ENCODE data around the gene CCT5.
"Not testable (repeated sequence)": the region's sequence is repeated elsewhere in the genome, so short reads cannot be mapped to it uniquely, and the experiment has no call there.

Gene CCT5

DNA sequence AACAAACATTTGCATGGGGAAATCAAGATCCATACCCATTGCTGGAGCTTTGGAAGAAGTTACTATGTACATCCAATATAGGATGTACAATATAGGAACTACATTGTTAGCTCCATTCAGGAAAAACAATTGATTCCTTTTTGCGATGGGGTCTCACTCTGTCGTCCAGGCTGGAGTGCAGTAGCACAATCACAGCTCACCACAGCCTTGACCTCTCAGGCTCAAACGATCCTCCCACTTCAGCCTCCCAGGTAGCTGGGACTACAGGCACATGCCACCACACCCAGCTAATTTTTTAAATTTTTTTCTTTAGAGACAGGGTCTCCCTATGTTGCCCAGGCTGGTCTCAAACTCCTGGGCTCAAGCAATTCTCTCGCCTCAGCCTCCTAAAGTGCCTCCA is 2.9 kb upstream of the CCT5 start:
- DNase-seq: not testable (repeated sequence)

DNA sequence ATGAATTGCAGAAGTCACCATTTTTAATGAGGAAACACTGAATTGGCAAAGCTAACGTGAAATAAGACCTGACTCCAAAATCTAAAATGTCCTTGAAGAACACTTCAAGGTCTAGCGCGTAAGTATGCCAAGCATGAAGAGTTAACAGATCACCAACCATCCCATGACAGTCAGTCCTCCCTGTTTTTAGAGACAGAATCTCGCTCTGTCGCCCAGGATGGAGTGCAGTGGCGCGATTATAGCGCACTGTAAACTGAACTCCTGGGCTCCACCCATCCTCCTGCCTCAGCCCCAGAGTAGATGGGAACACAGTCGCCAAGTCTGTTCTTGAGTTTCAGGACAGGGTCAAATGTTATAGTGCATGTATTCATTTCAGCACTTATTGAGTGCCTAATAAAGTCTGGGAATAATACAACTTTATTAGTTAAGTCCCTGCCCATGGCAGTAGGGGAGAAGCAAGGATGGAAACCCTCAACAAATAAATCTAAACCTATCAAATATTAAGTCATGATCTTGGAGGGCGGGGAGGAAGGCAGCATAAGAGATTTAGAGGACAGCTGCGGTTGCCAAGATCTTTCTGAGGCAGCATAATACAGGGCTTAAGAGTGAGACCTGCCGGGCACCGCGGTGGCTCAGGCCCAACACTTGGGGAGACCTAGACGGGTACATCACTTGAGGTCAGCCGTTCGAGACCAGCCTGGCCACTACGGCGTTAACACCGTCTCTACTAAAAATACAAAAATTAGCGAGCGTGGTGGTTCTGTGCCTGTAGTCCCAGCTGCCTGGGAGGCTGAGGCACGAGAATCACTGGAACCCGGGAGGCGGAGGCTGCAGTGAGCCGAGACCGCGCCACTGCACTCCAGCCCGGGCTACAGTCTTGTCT is 1.5 kb upstream of the CCT5 start:
- DNase-seq: no peak

DNA sequence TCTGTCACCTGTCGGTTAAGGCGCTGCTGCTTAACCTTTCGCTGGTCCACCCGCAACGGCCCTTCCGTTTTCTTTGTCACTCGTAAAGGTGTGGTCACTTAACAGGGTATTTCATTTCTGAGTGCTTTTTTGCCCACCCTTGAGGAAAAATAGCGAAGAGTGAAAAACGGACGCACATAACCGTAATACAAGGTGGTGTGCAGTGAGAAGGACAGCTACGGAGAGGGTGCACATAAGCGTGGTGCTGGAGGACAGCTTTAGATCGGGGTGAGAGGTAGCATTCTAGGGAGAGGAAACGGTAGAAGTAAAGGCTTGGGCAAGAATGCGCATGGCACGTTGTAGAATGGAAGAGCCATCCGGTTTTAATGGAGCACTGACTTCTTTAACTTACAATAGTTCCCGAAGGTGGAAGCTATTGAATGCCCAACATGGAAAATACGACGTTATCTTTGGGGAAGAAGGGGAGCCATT is 761 bp downstream of the CCT5 start:
- DNase-seq: no peak

DNA sequence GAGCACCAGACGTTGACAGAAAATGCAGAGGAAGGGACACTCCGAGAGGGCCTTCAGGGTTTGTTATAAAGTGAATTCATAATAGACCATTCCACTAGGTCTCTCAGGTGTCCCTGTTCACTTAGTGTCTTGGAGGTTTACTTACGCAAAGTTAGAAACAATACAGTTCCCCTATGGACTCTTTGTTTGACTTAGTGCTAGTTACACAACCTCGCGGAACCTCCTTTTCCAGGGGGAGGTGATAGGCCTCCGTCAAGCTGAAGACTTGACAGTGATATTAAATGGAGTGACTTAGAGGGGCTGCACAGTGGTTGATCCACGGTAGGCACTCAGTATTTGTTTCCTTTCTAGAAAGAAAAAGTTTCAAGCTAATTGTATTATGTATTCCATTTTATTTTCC is 1.3 kb downstream of the CCT5 start:
- DNase-seq: no peak

DNA sequence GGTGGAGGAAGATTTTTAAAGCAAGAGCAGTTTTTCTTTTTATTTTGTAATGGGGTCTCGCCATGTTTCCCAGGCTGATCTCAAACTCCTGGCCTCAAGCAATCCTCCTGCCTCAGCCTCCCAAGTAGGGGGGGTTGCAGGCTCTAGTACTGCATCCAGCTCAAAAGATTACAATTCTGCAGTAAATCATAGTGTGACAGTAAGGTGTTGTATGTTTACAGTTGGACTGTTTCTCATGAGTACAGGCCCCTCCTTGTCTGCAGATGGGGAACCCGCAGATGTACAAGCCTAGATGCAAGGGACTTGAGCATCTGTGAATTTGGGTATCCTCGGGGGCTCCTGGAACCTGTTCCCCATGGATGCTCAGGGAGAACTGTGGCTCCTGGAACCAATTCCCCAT is 3.3 kb downstream of the CCT5 start:
- no peak for DNase-seq

DNA sequence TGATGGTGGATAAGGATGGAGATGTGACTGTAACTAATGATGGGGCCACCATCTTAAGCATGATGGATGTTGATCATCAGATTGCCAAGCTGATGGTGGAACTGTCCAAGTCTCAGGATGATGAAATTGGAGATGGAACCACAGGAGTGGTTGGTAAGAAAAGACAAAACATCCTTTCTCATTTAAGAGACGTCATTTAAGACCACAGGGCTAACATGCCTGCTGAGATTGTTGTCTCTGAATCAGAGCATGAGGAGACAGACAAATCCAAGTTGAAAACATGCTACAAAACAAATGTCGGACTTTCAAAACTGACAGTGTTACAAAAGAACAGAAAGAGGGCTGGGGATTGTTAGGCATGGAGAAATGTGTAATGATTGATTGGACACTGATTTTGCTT is 4.6 kb downstream of the CCT5 start:
- DNase-seq: no peak

DNA sequence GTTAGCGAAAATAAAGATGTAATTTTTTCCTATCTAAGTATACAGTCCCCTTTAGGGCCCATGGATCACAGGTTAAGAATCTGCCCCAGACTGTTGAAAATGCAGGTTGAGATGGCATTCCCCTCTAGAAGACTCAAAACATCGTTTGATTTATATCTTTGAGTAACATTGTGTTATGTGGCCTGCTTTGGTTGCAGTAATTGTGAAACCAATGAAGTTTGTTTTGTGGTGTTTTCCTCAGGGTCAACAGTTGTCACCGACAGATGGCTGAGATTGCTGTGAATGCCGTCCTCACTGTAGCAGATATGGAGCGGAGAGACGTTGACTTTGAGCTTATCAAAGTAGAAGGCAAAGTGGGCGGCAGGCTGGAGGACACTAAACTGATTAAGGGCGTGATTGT is 7.8 kb downstream of the CCT5 start:
- DNase-seq: no peak

DNA sequence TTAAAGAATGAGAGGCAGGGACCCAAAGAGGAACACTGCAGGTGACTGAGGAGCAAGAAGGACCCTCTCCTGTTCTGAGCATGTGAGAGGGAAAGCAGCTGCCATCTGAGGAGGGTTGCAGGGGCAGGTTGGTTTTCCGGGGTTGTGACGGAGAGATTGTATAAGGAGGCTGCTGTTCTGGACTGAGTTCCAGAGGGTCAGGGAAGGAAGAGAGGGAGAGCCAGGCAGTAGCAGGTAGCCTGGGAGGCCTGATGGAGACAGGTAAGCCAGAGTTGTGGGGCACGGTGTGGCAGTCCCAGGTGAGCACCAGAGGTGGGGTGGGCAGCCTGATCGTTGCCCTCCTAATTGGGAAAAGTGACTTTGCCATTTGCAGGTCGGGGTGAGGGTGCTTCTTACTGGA is 9.8 kb downstream of the CCT5 start:
- DNase-seq: no peak

DNA sequence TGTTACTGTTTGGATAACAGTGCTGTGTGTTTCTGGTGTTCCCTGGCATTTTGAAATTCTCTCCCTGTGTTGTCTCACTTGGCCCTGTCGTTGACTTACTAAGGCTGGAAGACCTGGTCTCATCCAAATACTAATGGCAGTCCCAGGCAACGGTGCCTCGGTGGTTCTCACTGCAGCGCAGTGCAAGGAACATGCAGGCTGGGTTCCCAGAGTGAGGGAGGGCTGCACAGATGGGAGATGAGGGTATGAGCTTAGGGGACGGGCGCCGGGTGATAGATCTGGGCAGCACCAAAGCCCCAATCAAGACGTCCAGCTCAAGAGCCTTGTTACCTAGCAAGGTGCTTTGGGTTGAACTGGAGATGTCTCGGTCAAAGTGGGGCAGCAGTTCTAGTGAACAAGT is 11.0 kb downstream of the CCT5 start:
- no peak for DNase-seq

DNA sequence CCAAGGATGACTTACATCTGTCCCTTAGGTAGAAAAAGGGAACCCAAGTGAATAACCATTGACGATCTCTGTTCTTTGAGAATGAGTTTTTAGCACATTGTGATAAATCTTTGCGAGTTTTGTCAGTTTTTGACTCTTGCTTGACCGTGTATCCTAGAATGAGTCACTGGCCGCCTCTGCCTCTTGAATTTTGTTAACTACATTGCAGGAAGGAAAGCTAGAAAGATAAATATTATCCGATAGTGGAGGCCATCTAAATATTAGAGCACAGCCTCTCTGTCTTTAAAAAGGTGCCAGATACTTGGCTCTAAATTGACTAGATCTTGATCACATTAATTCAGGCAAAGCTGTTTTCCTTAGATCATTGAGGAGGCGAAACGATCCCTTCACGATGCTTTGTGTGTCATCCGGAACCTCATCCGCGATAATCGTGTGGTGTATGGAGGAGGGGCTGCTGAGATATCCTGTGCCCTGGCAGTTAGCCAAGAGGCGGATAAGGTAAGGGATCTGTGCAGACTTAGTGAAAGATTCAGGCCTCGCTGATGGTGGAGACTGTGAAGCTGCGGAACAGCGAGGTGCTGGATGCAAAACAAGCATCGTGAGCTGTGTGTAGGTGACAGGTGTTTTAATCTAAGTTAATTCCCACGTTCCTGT is 12.2 kb downstream of the CCT5 start:
- DNase-seq: no peak

DNA sequence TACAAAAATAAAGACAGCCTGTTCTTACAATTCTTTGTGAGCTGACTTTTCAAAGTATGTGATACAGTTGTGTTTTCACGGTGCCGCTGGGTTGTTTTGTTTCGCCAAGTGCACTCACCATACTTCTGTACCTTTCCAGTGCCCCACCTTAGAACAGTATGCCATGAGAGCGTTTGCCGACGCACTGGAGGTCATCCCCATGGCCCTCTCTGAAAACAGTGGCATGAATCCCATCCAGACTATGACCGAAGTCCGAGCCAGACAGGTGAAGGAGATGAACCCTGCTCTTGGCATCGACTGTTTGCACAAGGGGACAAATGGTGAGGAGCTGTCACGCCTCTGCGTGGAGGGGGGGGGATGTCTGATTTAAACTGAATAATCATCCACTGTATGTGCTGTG is 12.9 kb downstream of the CCT5 start:
- DNase-seq: no peak

DNA sequence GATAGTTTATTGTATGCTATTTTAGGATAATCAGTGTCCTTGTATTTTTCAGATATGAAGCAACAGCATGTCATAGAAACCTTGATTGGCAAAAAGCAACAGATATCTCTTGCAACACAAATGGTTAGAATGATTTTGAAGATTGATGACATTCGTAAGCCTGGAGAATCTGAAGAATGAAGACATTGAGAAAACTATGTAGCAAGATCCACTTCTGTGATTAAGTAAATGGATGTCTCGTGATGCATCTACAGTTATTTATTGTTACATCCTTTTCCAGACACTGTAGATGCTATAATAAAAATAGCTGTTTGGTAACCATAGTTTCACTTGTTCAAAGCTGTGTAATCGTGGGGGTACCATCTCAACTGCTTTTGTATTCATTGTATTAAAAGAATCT is 14.5 kb downstream of the CCT5 start:
- DNase-seq: no peak

DNA sequence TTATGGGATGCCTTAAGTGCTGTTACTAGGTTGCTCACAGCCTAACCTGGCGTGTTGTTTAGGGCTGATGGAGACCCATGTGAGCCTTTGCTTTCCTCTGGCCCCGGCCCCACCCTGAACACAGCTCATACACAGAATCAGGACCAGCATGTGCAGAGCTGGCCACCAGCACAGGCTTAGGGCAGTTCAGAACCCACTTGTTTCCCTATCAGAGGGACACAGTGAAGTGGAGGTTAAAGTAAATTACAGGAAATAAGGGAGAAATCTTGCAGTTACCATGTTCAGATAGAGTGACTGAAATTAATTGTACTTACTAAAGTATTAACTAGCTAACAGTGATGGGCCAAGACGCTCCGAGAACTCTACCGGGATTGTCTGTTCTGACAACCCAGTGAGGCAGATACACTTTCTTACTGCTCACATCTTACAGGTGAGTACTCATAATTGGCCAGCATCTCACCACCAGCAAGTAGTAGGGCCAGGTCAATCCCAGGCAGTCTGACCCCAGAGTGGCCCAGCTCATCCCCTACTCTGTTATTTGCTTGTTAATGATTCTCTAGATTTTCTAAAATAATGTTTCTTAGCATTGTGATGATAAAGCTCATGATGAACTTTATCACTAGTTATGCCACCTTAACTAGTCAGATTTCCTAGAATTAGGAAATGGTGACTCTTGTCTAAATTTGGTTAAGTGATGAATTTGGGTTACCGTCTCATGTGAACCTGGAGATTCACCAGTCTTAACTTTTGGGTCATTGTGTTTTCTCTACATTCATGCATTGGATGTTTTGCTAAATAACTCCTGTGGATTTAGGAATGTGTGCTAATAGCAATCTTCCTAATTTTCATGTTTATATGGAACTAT is 15.4 kb downstream of the CCT5 start:
- no peak for DNase-seq

DNA sequence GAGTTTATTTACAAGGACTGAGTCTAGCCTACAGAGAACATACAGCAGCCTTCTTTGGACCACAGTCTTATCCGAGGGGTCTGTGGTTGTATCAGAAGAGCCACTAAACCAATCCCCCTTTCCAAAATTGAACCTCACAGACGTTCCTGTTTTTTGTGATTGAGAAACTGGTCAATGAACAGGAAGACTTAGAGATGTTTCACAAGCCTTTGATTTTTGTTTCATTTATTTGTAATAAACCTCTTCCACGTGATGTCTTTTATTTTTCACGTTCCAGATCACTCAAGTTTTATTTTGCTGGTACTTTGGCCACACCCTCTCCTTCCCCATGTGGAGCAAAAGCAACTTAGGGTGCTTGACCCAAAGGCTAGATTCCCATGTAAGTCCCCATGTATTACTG is 16.1 kb downstream of the CCT5 start:
- no peak for DNase-seq

DNA sequence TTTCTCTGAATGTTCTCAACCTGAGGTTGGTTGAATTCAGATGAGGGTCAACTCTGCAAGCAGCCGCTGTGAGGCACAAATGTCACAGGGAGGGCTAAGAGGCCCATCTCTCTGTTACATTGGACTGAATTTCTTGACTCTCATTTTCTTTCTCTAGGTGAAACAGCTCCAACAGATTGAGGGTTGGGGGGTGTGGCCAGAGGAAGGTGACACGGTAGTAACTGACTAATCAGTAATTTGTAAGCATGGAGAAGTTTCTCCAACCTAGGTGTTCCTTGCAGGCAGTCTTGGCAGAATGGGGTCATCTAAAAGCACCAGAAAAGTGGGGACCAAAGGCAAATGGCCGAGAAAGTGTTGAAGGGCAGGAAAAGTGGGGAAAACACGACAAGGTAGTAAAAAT is 16.8 kb downstream of the CCT5 start:
- no peak for DNase-seq

DNA sequence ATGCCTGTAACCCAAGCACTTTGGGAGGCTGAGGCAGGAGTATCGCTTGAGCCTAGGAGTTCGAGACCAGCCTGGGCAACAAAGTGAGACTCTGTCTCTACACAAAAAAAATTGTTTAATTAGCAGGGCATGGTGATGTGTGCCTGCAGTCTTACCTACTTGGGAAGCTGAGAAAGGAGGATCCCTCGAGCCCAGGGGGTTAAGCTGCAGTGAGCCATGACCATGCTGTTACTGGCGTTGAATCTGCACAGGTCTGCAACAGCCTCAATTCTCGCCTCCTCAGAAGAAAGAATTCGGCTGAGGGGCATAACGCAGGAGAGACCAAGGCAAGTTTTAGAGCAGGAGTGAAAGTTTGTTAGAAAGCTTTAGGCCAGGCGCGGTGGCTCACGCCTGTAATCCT is 18.0 kb downstream of the CCT5 start:
- DNase-seq: no peak

DNA sequence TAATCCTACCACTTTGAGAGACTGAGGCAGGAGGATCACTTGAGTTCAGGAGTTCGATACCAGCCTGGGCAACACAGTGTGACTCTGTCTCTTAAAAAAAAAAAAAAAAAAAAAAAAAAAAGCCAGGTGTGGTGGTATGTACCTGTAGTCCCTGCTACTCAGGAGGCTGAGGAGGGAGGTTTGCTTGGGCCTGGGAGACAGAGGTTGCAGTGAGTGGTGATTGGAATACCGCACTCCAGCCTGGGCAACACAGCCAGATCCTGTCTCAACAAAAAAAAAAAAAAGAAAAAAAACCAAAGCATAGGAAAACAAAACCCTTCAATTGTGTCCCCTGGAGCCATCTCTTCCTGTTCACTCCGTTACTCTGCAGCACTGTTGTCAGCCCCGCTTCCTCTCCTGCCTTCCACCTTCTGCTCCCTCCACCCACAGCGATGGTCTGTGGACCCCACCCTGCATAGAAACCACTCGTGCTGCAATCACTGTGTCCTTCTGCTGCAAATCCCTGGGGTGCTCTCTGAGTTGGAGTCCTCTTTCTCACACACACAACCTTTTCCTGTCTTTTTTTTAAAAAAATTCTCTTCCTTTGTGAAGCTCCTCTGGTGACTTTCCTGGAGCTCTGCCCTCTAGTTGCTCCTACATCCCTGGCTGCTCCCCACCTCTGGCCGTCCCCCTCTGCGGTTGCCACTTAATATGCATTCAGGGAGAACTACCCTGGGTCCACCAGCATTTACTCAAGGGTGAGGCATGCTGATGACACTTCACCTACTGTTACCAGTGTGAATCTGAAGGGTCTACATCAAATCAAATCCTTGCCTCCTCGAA is 22.2 kb downstream of the CCT5 start:
- DNase-seq: no peak

DNA sequence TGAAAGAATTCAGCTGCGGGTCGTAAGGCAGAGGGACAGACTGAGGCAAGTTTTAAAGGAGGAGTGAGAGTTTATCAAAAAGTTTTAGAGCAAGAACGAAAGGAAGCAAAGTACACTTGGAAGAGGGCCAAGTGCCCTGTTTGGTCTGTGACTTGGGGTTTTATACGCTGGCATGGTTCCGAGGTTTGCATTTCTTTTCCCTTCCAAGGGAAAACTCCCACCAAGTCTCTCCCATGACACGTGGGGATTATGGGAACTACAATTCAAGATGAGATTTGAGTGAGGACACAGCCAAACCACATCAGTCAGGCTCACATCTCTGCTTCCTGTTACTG is 22.8 kb downstream of the CCT5 start:
- DNase-seq: not testable (repeated sequence)

DNA sequence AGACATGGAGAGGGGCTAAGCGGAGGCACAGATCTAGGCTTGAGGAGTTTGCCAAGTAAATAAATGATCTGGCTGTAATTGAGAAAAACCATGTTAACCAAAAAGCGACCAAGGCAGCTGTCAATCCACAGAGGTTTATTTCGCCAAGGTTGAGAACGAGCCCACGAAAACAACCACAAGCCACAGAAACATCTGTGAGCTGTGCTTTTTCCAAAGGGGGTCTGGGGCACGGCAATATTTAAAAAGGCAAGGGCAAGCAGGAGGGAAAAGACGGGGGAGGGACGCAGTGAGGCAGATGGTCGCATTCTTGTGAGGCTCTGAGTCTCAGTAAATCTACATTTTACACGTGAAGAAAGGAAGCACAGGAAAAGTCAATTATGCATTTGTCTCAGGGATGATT is 25.4 kb downstream of the CCT5 start:
- no peak for DNase-seq

DNA sequence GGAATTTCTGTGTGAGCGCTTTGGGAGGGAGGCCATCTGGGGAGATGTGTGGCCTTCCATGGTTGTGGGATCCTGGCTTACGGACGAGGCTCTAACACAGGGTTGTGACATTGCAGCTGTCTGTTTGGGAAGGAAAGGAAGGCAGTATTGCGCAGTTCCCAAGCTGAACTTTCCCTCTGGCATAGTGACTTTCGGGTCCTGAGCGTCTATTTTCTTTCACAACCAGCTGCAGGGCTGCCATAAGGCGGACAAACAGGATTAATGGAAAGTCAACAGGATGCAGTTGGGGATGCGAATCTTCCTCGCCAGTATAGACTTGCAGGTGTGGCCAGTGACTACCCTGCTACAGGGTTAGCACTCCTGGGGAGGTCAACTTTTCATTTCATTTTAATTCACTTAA is 25.9 kb downstream of the CCT5 start:
- DNase-seq: no peak

DNA sequence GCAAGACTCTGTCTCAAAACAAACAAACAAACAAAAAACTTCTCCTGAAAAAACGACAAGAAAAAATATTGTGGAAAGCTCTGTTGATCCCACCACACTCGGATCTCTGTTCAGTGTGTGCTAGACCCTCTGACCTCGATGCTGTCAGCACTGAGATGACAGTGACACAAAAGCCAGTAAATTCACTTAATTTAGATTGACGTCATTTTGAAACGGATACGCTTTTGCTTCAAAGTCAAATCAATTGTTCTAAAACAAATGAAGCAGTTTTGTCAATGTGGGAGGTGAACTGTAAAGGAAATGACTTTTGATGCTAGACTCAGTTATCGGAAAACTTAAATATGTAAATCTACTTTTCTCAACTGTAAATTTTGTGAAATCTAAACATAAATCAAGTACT is 26.6 kb downstream of the CCT5 start:
- DNase-seq: no peak

DNA sequence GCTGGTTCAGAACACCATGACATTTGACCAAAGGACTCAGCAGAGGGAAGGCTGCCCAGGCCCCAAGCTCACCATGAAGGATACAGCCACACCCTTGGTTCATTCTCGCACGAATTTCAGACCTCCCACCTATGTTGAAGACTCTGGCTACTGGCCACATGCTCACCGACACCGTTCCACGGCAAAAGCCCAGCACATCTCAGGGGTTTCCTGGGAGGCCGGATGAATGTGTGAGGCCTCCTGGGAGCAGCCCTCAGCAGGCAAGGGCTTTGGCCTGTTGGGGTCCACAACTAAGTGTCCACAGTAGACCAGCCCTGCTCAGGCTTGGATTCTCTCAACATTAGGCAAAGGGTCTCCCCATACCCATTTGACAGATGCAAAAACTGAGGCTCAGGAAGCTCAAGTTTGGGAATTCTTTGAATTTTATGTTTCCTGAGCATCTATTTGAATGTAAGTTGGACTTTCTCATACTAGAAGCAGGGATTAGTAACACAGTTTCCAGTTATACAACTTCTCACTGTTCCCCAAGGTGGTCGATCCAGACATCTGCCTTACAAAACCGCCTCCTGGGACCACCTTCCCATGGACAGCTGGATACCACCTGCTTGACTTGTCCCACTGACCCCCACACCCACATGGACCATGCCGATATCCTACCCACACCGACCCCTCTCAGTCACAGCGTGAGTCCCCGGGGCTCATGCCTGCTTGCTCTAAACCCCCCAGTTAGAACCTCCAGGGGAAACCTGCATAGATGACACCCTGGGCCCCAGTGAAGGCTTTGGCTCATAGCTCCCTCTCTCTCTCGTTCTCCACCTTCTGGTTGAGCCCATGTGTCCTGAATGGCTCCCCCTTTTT is 27.9 kb downstream of the CCT5 start:
- no peak for DNase-seq
